GM15510 (cell line): Measurements from ENCODE around the gene DNAJB8.

Experiments used
- POLR2A ChIP-seq: IDR thresholded peaks from 3 replicates; pipeline ENCODE4 v1.6.1; 2011; ENCODE audit warnings: borderline replicate concordance; ENCODE audit not compliant: insufficient read length; ENCODE audit errors: extremely low read depth

DNAJB8 gene

DNA sequence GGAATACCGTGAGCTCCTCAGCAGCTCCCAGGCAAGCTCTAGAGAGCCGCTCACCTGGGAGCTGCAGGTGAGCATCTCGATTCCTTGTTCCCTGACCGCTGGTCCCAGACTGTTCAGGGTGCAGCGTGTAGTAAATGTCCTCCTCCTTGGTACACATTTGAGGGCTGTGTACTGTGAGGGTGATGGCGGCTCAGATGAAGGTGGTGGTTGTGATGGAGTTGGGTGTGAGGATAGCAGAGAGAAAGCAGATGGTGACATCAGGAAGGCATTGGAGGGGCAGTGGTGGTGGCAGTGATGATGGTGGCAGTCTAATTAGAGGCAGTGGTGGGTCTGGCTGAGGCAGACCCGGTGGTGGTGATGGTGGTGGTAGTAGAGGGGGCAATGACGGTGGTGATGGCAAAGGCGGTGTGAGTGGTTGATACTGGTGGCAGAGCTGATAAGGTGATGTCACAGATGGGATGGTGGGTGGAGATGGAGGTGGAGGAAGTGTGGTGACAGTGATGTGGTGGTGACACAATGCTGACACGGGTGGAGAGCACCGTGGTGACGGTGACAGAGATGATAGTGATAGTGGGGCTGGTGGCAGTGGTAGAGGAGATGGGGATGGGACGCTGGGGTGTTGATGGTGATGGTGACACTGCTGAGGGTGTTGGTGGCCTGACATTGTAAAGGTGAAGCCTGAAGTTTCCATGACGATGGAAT lies at the start of gene DNAJB8:
Gene DNAJB8, minus strand, starts transcription at position 51 of the 702 bp plus-strand sequence. CDS start 3,645 bp downstream, outside the sequence.
- TF ChIP-seq POLR2A = no peak

DNA sequence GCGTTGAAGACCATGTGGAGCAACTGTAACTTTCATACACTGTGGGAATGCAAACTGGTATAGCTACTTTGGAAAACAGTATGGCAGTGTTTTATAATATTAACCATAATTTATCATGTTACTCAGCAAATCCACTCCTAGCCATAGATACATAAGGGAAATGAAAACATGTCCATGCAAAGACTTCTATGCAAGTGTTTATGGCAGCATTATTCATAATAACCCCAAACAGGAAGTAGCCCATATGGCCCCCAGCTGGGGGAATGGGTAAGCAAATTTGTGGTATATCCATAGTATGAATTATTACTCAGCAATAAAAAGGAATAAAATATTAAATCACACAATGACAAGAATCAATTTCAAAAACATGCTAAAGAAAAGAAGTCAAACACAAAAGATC lies 49.3 kb upstream of the DNAJB8 start:
- no peak for TF ChIP-seq POLR2A

DNA sequence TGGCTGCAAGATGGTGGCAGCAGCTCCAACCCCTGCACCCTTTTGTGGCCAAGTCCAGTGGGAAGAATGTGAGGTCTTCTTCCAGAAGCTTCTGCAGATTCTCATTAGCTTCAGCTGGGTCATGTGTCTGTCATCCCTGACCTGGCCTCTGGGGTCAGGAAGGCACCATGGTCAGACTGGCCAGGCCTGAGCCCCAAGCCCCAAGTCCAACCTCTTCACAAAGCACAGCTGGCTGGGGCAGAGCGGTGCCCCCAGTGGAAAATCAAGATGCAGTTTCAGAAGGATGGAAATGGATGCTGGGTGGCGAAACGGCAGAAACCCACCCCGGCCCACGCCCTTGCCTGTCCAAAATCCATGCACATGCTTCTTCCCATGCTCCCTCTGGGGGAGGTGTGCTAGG lies 42.2 kb upstream of the DNAJB8 start:
- TF ChIP-seq POLR2A = no peak

DNA sequence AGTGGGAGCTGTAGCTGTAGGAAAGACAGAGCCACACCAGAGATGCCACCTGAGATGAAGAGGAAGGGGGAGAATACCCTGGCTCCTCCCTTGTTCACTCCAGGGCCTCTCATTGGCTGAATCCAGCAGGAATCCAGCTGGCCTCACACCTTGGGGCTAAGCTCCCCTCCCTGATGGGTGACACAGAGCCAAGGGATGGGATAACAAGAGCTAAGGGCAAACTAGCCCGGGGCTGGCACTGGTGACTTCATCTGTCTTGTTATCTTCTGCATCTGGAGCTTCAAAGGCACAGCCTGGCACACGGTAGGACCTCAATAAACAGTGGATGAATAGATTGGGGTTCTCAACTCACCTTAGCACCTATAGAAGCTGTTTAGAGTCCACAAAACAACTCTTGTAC lies 40.1 kb upstream of the DNAJB8 start:
- no peak for TF ChIP-seq POLR2A

DNA sequence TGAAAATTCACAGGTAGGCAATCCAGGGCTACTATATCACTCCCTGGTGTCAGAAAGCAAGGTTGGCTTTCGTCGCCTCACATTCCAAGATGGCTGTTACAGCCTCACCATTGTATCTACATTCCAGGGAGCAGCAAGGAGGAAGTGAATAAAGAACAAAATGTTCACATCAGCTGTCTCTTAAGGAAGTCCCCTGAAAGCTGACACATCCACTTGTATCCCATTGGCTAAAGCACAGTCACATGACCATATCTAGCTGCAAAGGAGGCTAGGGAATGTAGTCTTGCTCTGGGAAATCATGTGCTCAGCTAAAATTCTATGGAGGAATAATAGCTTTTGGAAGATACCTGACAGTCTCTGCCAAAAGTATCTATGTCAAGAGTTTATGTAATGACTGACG lies 39.1 kb upstream of the DNAJB8 start:
- no peak for TF ChIP-seq POLR2A

DNA sequence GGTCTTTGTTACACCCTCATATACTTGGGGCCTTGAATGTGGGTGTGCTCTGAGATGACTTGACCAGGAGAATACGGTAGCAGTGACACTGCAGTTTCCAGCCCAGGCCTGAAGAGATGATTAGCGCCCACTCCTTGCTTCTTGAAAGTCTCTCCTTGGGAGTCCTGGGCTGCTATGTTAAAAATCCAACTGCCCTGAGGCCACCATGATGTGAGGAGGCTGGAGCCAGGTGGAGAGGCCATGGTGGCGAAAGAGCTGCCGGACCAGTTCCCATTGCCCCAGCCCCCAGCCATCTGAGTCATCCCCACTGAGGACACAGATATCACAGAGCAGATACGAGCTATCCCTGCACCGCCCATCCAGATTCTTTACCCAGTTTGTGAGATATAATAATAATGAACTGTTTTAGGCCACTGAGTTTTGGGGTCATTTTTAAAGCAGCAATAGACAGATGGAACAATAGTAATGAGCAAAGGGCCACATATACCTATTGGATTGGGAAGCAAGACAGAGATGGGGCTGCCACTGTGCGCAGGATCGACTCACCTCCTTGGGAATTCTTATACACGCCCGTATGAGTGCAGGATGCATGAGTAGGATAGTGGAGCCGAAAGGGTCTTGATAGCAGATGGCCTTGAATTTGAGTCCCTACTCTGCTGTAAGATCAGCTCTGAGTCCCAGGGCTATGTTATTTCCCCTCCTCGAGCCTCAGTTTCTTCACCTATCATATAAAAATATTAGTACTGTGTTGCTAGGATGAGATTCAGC lies 38.5 kb upstream of the DNAJB8 start:
- TF ChIP-seq POLR2A = no peak

DNA sequence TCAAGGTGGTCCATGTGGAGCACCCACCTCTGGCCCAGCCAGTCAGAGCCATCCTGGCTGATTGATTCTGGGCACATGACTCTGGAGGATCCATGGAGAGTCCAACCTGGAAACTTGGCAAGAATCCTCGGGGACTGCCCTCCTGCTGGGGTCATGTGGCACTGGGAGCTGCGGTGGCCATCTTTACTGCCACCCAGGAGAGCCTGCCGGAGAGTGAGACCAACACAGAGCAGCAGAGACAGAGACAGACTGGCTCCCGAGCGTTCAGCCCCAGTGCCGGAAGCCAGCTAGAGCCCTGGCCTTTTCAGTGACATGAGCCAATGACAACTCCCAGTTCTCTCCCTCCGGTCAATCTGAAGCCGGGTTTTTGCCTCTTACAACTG lies 37.8 kb upstream of the DNAJB8 start:
- no peak for TF ChIP-seq POLR2A

DNA sequence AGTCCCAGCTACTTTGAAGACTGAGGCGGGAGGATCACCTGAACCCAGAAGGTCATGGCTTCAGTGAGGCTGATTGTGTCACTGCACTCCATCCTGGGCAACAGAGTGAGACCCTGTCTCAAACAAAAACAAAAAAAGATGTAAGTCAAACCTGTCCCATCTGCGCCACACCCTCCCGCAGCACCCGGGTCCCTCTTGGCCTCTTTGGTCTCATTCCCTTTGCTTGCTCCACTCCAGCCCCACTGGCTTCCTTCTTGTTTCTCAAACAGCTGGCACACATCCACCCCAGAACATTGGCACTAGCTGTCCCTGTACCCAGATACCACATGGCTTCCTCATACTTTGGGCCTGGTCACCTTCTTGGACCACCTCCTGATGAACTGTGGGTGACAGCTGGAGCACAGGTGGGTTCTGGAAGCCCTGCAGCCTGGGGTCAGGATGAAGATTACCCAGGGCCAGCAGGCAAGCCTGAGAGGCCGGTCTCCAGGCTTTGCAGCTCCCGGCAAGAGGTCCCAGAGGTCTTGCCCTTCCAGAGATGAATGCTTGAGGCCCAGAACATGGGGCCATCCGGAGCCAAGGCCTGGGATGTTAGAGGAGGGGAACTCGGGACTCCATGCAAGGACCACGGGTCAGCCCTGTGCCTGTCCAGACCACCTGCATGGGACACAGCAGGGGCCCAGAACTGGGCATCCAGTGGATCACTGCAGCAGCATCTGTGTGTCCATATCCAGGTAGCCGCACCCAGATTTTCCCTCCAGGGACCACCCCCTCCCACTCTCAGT lies 37.3 kb upstream of the DNAJB8 start:
- no peak for TF ChIP-seq POLR2A

DNA sequence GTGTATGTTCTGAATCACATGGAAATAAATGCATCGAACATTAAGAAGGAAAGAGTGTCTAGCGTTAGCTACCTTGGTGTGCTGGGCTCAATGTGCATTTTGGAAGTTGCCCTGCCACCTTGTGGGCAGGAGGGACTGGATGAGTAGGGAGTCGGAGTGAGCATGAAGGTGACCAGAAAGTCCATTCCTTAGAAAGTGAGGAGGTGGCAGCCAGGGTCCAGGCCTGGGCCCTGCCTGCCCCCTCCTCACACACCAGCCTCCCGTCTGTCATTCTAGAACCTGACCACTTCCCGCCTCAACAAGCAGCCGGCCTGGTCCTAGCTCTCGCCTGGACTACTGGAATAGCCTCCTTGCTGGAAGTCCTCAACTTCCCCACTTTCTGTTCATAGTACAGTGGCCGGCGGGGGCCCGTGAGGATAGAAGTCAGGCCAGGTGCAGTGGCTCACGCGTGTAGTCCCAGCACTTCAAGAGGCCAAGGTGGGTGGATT lies 36.5 kb upstream of the DNAJB8 start:
- TF ChIP-seq POLR2A = no peak

DNA sequence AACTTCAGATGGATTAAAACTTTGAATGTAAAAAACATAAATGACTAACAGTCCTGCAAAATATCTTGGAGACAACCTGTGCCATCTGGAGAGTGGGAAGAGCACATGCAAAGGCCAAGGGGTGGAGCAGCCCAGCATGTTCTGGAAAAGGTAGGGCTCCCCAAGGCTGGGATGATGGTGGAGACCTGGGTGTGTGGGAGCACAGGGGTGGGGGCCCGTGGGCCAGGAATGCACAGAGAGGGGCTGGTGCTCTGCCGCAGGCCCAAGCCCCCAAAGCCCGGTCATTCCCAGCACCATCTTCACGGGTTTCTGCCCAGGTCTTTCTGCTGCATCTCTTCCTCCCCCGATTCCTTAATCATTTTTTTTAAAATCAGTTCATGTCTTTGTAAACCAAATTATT lies 36.0 kb upstream of the DNAJB8 start:
- TF ChIP-seq POLR2A = no peak

DNA sequence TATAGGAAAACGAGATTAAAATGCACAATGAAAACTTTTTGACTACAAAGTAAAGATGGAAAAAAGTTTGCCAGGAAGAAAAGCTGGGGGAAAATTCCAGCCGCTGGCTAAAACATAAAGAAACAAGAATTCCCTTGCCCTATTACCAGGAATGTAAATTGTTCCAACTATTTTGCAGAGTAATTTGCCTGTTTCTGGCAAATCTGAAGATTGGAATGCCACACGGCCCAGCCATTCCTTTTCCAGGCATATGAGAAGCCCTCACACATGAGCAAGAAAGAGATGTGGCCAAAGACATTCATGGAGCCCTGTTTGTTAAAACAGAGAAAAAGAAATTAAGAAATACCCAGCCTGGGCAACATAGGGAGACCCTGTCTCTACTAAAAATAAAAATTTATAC lies 34.7 kb upstream of the DNAJB8 start:
- TF ChIP-seq POLR2A = no peak

DNA sequence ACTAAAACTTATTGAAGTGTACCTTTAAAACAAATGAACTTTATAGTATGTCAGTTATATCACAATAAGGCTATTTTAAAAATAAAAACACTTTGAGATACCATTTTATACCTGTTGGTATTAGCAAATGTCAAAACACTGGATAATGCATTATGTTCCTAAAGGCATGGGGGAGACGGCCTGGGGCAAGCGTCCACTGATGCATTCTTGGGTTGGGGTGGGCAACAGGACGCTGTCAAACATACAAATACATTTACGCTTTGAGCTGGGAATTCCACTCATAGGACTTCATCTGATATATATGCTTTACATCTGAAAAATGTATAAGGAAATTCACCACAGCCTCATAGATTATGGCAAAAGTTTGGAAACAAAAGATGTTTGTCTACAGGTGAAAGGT lies 33.9 kb upstream of the DNAJB8 start:
- no peak for TF ChIP-seq POLR2A

DNA sequence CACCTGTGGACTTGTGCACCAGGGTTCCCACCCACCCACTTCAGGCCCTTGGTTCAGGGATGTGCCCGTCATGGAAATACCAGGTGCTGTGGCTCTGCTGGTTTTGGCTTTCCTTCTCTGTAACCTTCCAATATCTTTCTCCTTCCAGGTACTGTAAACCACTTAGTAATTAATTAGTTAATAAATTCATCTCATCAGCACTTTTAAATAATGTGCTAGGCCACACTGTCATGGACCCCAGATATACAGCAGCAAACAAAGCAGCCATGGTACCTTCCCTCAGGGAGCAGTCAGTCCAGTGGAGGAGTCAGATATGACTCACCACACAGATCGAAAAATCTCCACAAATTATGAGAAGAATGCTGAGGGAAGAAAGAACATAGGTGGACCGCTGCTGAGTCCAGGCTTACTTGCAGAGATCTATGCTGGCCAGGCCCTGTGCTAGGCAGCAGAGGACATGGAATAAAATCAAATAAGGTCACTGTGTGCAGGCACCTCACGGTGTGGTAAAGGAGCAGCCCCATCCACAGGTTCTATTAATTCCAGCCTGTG lies 33.1 kb upstream of the DNAJB8 start:
- no peak for TF ChIP-seq POLR2A

DNA sequence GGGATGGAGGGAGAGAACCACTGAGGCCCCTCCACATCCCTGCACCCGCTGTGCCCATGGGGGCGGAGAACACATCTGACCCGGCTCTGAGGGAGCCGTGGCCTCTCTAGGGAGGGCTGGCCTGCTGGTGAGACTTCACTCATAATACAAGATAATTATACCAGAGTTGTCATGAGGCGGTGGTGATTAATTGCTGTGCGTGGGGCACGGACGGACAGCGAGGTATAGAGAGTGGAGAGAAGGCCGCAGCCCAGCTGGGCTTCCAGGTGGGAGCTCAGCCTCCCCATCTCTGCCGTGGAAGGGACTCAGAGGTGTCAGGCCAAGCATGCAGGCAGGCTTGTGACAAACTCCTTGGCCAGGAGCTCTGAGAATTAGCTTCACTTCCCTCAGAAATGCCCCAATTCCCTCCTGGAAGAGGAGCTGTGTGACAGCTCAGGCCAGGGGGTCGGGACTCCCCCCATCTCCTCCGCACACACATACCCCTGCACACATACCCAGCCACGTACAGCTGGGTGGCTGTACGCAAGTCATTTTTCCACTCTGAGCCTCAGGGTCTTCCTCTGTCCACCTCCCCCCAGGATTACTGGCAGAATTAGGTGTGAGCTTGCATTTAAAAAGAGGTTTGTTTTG lies 32.3 kb upstream of the DNAJB8 start:
- TF ChIP-seq POLR2A = no peak
